GM06990 (cell line): ENCODE data around the gene DSCAML1.

ENCODE experiments used
- DNase-seq: peaks from one replicate; pipeline ENCODE4 v3.0.0-alpha.2; 2011; ENCODE audit not compliant: insufficient read length; ENCODE audit errors: extremely low read depth
- H3K27me3 ChIP-seq: replicated peaks from 2 replicates; pipeline ENCODE4 v1.6.0; 2011; ENCODE audit warnings: low read length; ENCODE audit not compliant: control insufficient read depth, insufficient read depth
- H3K36me3 ChIP-seq: 2 replicates; pipeline ENCODE4 v1.5.1; 2011; ENCODE audit warnings: low read length; ENCODE audit not compliant: control insufficient read depth, insufficient read depth
- H3K4me3 ChIP-seq: replicated peaks from 2 replicates; pipeline ENCODE4 v1.5.1; 2011; ENCODE audit warnings: low read depth, mild to moderate bottlenecking, control low read depth, low read length
- TF ChIP-seq, protein P1 (sequence below): IDR thresholded peaks from 2 replicates; pipeline ENCODE4 v1.5.1; 2011; ENCODE audit warnings: low read length, control low read depth, mild to moderate bottlenecking, inconsistent platforms; ENCODE audit not compliant: insufficient read depth, poor library complexity, severe bottlenecking

Gene DSCAML1

DNA sequence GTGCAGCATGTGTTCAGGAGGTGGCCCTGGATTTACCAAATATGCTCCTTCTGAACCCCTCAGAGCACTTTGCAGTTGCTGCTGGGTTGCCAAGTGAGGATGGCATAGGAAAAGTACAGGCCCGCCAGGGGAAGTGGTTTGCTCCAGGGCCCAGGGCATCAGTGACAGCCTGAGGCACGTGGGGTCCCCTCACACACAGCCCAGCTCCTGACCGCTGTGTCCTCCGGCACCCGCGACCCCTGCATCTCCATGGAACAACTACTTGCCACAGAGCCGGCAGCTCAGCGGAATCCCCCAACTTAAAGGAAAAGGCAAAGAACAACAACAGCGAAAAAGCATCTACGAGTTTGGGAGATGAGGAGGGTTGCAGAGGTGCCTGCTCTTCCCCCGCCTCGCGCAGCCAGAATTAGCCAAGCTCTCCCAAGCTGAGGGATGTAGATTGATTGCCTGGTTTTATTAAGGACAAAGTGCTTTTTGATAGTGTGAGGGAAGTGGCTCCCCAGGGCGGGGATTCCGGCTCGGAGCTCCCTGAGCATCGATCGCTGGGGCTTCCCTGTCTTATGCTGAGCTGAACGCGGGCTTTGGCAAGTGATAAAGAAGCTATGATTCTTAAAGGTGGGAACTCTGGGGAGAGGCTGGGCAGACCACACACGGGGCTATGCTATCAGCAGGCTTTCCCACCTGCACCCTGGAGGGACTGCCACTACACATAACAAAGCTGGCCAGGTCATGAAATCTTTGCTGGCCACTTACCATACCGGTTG lies 294.8 kb downstream of the DSCAML1 start:
- TF ChIP-seq, protein P1, sequence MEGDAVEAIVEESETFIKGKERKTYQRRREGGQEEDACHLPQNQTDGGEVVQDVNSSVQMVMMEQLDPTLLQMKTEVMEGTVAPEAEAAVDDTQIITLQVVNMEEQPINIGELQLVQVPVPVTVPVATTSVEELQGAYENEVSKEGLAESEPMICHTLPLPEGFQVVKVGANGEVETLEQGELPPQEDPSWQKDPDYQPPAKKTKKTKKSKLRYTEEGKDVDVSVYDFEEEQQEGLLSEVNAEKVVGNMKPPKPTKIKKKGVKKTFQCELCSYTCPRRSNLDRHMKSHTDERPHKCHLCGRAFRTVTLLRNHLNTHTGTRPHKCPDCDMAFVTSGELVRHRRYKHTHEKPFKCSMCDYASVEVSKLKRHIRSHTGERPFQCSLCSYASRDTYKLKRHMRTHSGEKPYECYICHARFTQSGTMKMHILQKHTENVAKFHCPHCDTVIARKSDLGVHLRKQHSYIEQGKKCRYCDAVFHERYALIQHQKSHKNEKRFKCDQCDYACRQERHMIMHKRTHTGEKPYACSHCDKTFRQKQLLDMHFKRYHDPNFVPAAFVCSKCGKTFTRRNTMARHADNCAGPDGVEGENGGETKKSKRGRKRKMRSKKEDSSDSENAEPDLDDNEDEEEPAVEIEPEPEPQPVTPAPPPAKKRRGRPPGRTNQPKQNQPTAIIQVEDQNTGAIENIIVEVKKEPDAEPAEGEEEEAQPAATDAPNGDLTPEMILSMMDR = no peak
- H3K4me3 ChIP-seq = no peak overlapping the region
- DNase-seq = no peak
- no peaks in the 10 kb centered on the region for H3K27me3 ChIP-seq
- no peaks in the 10 kb centered on the region for H3K36me3 ChIP-seq

DNA sequence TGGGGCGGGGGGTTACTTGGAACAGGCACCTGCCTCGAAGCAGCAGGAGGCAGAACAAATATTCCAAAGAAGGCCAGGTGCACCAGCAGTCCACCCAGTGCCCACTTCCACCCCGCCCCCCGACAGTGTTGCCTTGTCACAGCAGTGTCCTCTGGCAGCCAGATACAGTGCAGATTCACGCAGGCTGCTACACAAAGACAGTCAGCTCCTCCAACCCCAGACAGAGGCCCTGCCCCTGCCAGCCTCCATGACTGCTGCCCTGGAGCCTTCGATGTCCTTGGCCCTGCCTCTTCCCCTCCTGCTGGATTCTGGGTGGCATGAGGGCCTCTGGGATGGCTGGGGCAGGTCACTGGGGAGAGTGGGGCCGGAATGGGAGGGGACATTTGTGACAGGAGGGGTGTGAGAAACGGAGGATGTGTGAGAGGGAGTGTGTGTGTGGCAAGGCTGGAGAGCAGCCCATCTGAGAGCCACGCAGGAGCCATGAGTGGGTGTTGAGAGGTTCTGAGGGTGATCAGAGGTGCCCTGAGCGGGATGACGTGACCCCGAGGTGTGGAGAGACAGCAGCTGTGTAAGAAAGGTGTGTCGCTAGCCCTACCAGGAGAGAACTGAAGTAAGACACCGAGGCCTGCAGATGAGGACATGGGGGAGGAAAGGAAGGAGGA lies 295.6 kb downstream of the DSCAML1 start:
- no peak for DNase-seq
- TF ChIP-seq, protein P1 = no peak
- no peak overlapping the region for H3K4me3 ChIP-seq
- H3K36me3 ChIP-seq = no peaks in the 10 kb centered on the region
- H3K27me3 ChIP-seq = no peaks in the 10 kb centered on the region

DNA sequence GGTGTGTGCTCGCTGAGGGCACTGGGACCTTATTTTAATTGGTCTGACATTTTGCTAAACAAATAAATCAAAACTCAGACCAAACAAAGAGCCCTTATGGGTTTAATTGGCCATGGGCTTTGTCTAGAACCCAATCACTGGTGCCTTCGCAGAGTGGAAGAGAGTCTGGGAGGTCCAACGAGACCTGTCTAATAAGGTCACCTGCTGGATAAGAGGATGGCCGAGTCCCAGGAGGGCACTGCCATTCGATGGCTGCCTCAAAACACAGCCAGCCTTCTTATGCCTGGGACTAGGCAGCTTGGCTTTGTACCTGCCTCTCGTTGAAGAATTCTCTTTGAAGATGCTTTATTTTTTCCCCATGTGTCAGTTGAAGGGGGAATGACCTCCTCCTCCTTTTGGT lies 298.2 kb downstream of the DSCAML1 start:
- no peaks in the 10 kb centered on the region for H3K27me3 ChIP-seq
- no peaks in the 10 kb centered on the region for H3K36me3 ChIP-seq
- no peak for DNase-seq
- TF ChIP-seq, protein P1 = no peak
- H3K4me3 ChIP-seq = no peak overlapping the region

DNA sequence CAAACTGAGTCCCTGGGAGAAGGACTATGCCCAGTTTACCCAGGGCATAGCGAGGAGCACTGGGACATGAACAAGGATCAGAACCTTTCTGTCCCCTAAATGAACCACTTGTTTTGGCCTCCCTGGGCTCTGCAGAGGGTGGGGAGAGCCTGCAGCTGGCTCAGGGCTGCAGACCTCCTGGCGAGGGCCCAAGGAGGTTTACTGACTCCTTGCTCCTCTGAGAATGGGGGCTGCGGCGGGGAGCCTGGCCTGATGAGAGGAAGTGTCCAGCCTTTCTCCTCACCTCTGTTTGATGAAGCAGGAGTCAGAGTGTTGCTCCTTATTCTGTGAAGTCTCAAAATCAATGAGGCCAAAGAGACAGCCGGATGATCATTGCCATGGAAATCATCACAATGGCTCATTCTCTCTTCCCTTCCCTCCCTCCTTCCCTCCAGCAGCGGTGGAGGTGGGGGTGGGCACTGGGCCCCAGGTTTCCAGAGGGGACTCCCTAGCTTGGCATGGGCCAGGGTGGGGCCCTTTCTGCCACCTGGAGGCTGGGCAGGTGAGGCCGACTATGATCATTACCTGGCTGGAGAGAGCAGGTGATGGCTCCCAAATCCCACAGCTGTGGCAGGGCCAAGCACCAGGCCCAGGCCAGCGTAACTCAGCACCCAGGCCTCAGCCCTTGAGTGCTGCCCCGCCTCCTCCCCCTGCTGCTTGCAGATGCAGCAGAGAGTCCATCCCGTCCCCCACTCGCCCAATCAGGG lies 299.6 kb downstream of the DSCAML1 start:
- no peaks in the 10 kb centered on the region for H3K36me3 ChIP-seq
- no peak for DNase-seq
- H3K27me3 ChIP-seq = no peaks in the 10 kb centered on the region
- TF ChIP-seq, protein P1 = no peak
- no peak overlapping the region for H3K4me3 ChIP-seq

DNA sequence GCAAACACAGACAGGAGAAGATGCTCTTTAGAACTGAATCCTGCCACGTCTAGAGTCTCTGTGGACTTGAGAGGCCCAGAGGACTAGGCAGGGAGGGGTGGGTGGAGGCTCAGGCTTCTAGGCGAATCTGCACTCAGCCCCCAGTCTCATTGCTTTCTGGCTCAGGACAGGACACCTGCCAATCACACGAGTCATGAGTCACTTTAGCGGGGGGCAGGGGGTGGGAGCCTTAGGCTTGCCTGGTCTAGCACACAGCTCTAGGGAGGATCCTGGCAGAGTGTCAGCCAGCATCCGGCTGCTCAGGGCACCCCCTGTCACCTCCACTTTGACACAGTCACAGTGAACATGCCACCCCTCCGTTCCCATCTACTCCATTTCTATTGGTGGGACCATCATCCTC lies 301.7 kb downstream of the DSCAML1 start:
- DNase-seq = no peak
- Histone ChIP-seq H3K4me3 (no peak overlapping the region), H3K27me3 (no peaks in the 10 kb centered on the region; the same call in 1 of the 2 replicates), H3K36me3 (no peaks in the 10 kb centered on the region)
- TF ChIP-seq, protein P1 = no peak
